HG03469 (cell line): ENCODE results near the gene SHISA7.

ENCODE experiments used
- ATAC-seq: cut with Tn5 transposase; IDR thresholded peaks from one replicate; pipeline ENCODE4 v1.9.1; 2021; ENCODE audit warnings: mild to moderate bottlenecking, moderate library complexity, moderate number of reproducible peaks; ENCODE audit not compliant: unreplicated experiment

The SHISA7 gene

GRCh38 chr19:55464039-55464661 lies 21.1 kb upstream of the SHISA7 start:
- ATAC-seq, result no peak

DNA sequence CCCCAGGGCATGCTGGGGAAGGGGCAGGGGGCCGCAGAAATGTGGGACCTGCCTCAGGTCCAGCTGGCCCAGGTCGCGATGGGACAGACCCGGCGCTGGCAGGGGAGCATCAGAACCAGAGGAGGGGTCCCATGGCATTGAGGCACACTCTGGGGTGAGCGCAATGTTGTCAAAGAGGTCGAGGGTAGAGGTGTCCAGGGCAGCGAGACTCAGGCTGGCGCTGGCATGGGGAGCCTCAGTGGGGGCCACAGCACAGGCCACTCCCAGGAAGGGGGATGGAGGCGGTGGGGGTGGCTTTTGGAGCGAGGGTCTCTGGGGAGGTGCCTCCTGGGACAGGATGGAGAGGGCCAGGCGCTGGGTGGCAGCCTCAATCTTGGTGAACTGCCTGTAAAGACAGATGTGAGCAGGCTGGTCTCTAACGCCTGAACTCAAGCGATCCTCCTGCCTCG lies 20.5 kb upstream of the SHISA7 start:
- ATAC-seq, result no peak

- no peak for ATAC-seq
Measured at GRCh38 chr19:55462722-55463121, 19.6 kb upstream of the SHISA7 start.

DNA sequence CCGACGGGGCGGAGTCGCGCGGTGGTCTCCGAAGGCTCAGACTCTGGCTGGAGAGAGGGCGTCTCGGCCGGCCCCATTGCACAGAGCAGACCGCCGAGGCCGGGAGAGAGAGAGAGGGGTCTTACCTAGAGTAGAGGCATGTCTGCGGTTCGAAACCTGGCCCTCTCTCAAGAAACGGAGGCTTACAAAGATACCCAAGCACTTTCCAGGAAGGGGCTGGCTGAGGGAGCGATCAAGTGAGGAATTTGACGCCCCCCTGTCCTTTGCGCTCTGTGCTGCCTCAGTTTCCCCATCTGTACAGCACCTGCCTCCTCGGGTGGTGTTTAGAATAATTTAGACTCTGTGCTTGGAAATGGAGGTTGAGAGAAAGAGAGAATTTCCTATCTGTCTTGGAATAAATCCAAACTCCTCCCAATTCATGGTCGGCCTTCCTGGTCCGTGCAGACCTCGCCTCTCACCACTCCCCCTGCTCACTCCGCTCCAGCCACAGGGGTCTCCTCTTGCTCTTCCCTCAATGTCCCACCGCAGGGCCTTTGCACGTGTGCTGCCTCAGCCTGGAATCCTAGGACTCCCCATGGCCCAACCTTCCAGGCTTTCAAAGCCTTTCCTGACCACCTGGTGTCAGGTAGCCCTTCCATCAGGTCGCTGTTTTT lies 19.0 kb upstream of the SHISA7 start:
- no peak for ATAC-seq

GRCh38 chr19:55461259-55461973 lies 18.3 kb upstream of the SHISA7 start, which contains the start of gene ISOC2:
Gene ISOC2, minus strand, starts transcription at chr19:55461642. Its CDS starts 5,156 bp downstream, at chr19:55456486.
- ATAC-seq, result peak; percentile 86

DNA sequence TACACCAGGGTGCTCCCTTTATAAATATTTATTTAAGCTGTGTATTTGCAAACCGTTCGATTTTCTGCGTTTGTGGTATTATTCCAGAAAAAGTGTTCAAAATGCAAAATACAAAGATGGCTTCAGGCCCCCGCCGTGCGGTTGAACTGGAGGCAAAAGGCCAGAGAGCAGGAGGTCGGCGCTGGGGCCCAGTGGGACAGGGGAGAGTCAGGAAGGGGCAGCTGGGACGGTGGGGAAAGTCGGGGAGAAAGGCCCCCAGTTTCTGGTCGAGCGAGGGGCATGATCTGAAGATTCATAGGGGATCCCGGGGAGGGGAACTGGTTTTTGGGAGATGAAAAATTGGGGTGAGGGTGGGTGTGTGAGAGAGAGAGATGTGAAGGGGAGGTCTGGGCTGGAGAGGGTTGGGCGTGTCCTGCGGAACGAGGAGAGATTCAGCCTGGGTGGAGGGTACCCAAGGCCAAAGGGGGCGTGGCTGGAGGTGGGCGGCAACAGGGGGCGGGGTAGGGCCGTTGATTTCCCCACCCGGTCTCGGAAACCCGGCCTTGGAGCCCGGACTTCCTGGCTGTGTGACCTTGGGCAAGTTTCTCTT lies 17.7 kb upstream of the SHISA7 start:
- no peak for ATAC-seq

DNA sequence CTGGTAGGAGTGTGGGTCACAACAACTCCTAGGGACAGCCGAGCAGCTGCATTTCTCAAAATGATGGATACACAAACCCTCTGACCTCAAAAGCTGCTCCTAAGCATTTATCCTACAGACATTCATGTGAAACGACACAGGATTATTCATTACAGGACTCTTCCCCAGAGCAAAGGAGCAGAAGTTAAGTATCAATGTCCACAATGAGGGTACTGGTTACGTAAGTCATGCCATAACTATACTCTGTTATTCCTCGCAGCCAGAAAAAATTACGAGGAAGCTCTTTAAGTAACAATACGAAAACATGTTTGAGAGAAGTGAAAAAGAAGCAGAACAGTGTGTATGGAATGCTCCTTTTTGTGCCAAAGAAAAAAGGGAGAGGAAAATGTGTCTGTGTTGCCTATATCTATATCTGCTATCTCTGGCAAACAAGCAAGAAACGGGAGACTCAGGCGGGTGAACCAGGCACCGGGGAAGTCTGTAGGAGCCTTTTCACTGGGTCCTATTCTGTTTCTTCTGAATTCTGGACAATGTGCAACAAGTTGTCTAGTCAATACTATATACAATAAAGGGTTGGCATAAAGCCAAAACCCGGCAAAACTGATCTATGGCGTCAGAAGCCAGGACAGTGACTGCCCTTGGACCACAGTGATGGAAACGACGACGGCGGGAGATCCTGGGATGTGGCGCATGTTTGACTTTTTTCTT lies 17.0 kb upstream of the SHISA7 start:
- ATAC-seq, result no peak

DNA sequence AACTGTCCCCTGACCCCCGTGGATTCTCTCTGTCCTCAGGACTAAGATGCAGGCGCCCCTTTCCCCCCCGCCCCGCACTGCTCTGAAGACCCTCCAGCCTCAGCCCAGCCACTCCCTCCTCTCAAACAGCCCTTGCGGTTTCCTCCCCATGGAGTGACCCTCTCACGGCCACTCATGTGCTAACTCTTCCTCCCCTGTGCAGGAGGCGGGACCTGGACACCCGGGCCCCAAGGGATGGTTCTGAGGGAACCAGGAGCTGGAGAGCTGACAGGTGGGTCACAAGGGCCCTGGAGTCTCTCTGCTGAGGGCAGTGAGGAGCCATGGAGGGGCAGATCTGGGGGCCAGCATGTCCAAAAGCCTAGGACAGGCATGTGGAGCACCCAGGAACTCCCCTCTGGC lies 16.4 kb upstream of the SHISA7 start:
- no peak for ATAC-seq

GRCh38 chr19:55457683-55458457 lies 14.8 kb upstream of the SHISA7 start:
- ATAC-seq, result no peak

DNA sequence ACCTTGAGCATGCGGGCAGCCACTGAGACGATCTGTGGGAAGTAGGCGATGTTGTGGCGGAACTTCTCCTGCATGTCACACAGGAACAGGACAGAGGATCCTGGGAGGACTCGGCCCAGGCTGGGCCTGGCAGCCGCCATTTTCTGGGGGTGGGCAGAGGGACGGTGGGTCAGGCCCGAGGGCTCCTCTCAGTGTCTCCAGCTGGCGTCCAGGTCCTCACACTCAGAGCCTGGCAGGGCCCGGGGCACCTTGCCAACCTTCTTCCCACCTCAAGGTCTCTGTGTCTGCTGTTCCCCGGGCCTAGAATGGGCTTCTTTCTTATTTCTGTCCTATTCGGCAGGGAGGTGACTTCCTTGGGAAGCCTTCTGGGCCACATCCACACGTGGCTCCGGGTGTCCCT lies 13.2 kb upstream of the SHISA7 start:
- ATAC-seq, result no peak

- ATAC-seq, result no peak
Measured at GRCh38 chr19:55455576-55456235, 12.6 kb upstream of the SHISA7 start.

DNA sequence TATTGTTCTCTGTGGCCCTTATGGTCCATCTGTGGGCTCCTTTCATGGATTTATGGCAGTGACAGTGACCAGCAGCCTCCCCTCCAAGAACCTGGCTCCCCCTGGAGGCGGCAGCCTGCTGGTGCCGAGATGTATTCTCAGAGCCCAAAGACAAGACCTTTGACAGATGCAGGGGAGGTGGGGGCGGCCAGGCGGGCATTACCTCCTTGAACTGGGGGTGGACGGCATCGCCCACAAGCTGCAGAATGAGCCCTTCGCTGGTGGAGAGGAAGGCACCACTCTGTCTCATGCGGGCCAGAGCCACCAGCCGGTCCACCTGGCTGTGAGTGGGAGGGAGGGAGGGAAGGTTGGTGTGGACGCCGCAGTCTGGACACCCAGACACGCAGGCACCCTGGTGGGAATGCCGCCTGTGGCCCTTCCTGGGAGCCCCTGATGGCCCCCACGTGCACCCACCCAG lies 11.7 kb upstream of the SHISA7 start:
- no peak for ATAC-seq

- ATAC-seq, result no peak
Measured at GRCh38 chr19:55453511-55454260, 10.6 kb upstream of the SHISA7 start.

- no peak for ATAC-seq
Measured at GRCh38 chr19:55452749-55453346, 9.7 kb upstream of the SHISA7 start.

GRCh38 chr19:55451965-55452748 lies 9.1 kb upstream of the SHISA7 start:
- no peak for ATAC-seq

GRCh38 chr19:55451163-55451964 lies 8.3 kb upstream of the SHISA7 start:
- ATAC-seq, result no peak

DNA sequence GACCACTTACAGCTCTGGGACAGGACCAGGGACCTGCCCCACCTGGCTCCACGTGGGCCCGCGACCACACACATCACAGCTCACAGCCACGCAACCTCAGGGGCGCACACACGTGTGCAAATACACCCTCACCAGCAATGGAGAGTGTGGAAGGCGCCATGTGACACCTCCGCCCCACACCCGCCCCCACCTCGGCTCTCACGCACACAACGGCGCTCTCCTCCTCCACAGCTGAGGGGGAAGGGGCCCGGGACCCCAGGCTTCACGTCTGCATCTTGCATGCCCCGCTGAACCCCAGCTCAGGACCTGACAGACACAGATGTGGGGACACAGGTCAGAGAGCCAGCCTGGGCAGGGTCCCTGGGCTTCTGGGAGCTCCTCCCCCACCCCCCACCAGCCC lies 6.4 kb upstream of the SHISA7 start:
- no peak for ATAC-seq
